Measurements from ENCODE around the gene SMIM23. TPM values are rescaled to one million over a fixed set of nuclear protein-coding genes. Genes with fewer than 3 reads are reported as not detected.

The SMIM23 gene
- total RNA-seq, 4 donors from 2014 or later, result not detected

DNA sequence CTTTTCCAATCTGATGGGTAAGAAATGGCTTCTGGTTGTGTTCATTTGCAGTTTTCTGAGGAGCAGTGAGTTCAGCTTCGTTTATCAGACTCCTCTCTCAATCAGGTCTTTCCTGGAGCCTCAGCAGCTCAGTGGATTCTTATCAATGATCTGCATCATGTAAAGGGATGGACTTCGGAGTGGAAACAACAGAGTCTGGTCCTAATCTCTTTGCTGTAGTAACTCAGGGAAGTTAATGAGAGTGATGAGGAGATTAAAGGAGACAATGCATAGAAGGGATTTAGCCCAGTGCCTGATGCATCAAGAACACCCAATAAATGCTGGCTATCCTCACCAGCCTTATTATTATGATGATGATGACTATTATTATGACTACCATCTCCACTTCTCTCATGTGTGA lies 47.2 kb downstream of the SMIM23 start:
- no peak for TF ChIP-seq POLR2A (IDR thresholded peaks at IDR 0.05)
- TF ChIP-seq, protein P1, sequence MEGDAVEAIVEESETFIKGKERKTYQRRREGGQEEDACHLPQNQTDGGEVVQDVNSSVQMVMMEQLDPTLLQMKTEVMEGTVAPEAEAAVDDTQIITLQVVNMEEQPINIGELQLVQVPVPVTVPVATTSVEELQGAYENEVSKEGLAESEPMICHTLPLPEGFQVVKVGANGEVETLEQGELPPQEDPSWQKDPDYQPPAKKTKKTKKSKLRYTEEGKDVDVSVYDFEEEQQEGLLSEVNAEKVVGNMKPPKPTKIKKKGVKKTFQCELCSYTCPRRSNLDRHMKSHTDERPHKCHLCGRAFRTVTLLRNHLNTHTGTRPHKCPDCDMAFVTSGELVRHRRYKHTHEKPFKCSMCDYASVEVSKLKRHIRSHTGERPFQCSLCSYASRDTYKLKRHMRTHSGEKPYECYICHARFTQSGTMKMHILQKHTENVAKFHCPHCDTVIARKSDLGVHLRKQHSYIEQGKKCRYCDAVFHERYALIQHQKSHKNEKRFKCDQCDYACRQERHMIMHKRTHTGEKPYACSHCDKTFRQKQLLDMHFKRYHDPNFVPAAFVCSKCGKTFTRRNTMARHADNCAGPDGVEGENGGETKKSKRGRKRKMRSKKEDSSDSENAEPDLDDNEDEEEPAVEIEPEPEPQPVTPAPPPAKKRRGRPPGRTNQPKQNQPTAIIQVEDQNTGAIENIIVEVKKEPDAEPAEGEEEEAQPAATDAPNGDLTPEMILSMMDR (IDR thresholded peaks at IDR 0.05), result no peak
- WGBS, 2 donors, result 80 to 91% methylated on average over 1 to 2 of the region's 2 CpGs
- Histone ChIP-seq H3K4me3 (no peak overlapping the region), H3K27me3 (peaks cover 0 to 3% (median 0%) of the 10 kb centered on the region in 4 donors), H3K36me3 (no peaks in the 10 kb centered on the region), H3K9me3 (peaks cover 0 to 9% (median 6%) of the 10 kb centered on the region in 3 donors), H3K27ac (no peak overlapping the region), H3K4me1 (no peaks in the 10 kb centered on the region)
- intact Hi-C loops (cut with DNase I), result no loop called here
- no peak for DNase-seq

GRCh38 chr5:171834461-171834860 lies 48.8 kb downstream of the SMIM23 start:
- H3K36me3 ChIP-seq, result no peaks in the 10 kb centered on the region
- TF ChIP-seq, protein P1 (IDR thresholded peaks at IDR 0.05), result no peak
- no peak for TF ChIP-seq POLR2A (IDR thresholded peaks at IDR 0.05)
- WGBS, 2 donors, result 76 to 90% methylated on average over 2 of the region's 2 CpGs
- intact Hi-C loops (cut with DNase I), result no loop called here
- DNase-seq, result no peak
- peaks cover 0 to 4% (median 0%) of the 10 kb centered on the region in 4 donors for H3K27me3 ChIP-seq
- H3K27ac ChIP-seq, result no peak overlapping the region
- H3K4me3 ChIP-seq, result no peak overlapping the region
- H3K4me1 ChIP-seq, result no peaks in the 10 kb centered on the region
- H3K9me3 ChIP-seq, result peaks cover 0 to 9% (median 6%) of the 10 kb centered on the region in 3 donors

DNA sequence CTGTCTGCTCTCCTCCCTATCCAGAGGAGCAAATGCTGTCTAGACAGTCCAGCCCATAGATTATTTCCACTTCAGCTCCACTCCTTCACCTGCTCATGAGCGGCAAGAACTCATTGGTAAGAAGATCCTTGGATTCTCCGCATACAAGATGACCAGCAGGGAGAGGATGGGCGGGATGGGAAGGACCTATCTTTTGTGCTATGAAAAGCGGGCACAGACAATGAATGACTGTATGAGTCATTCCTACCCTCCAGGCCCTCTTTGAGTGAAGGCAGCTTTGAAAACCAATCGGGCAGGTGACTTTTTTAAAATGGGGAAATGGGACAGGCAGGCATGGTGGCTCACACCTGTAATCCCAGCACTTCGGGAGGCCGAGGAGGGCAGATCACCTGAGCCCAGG lies 49.4 kb downstream of the SMIM23 start:
- peaks cover 0 to 4% (median 0%) of the 10 kb centered on the region in 4 donors for H3K27me3 ChIP-seq
- intact Hi-C loops (cut with DNase I), result no loop called here
- H3K9me3 ChIP-seq, result peaks cover 0 to 9% (median 6%) of the 10 kb centered on the region in 3 donors
- 52 to 67% methylated on average over 7 of the region's 7 CpGs for WGBS, 2 donors
- H3K36me3 ChIP-seq, result no peaks in the 10 kb centered on the region
- no peak for TF ChIP-seq POLR2A (IDR thresholded peaks at IDR 0.05)
- TF ChIP-seq, protein P1 (IDR thresholded peaks at IDR 0.05), result no peak
- H3K4me3 ChIP-seq, result no peak overlapping the region
- no peak for DNase-seq
- H3K27ac ChIP-seq, result no peak overlapping the region
- H3K4me1 ChIP-seq, result no peaks in the 10 kb centered on the region

- Histone ChIP-seq H3K4me3 (no peak overlapping the region), H3K9me3 (peaks cover 0 to 9% (median 6%) of the 10 kb centered on the region in 3 donors), H3K27me3 (peaks cover 0 to 4% (median 0%) of the 10 kb centered on the region in 4 donors), H3K36me3 (no peaks in the 10 kb centered on the region), H3K27ac (no peak overlapping the region), H3K4me1 (peaks cover 0 to 5% (median 0%) of the 10 kb centered on the region in 3 donors)
- TF ChIP-seq, protein P1 (IDR thresholded peaks at IDR 0.05), result no peak
- TF ChIP-seq POLR2A (IDR thresholded peaks at IDR 0.05), result no peak
- intact Hi-C loops (cut with DNase I), result no loop called here
- no peak for DNase-seq
These were observed 51.9 kb downstream of the SMIM23 start for GRCh38 chr5:171837522-171837921.

GRCh38 chr5:171838066-171838465 lies 52.4 kb downstream of the SMIM23 start:
- WGBS, 2 donors, result 60 to 73% methylated on average over 6 to 8 of the region's 12 CpGs
- Histone ChIP-seq H3K4me1 (peaks cover 0 to 6% (median 0%) of the 10 kb centered on the region in 3 donors), H3K36me3 (no peaks in the 10 kb centered on the region), H3K9me3 (peaks cover 0 to 8% (median 6%) of the 10 kb centered on the region in 3 donors), H3K4me3 (no peak overlapping the region), H3K27me3 (peaks cover 0 to 4% (median 0%) of the 10 kb centered on the region in 4 donors), H3K27ac (no peak overlapping the region)
- TF ChIP-seq POLR2A (IDR thresholded peaks at IDR 0.05), result no peak
- TF ChIP-seq, protein P1 (IDR thresholded peaks at IDR 0.05), result no peak
- intact Hi-C loops (cut with DNase I), result no loop called here
- no peak for DNase-seq
